Endodermal cell (in vitro differentiated cells): ENCODE data around the gene SYNPR. TPM values are rescaled to one million over a fixed set of nuclear protein-coding genes. Genes with fewer than 3 reads are reported as not detected.

Experiments
- DNase-seq: peaks from one replicate; pipeline ENCODE4 v3.0.0-alpha.2; 2017
- H3K27ac ChIP-seq: 2 replicates; pipeline ENCODE4 v1.5.1; 2013; ENCODE audit warnings: mild to moderate bottlenecking, low read depth, low read length, moderate library complexity
- H3K27me3 ChIP-seq: 2 replicates; pipeline ENCODE4 v1.6.1; 2013; ENCODE audit warnings: mild to moderate bottlenecking, low read length, moderate library complexity; ENCODE audit not compliant: insufficient read depth, control insufficient read depth, poor library complexity, severe bottlenecking
- H3K36me3 ChIP-seq: 2 replicates; pipeline ENCODE4 v1.7.0; 2013; ENCODE audit warnings: mild to moderate bottlenecking, low read length, moderate library complexity; ENCODE audit not compliant: control insufficient read depth, insufficient read depth
- H3K4me1 ChIP-seq: one replicate; pipeline ENCODE4 v1.7.0; 2013; ENCODE audit warnings: low read length; ENCODE audit not compliant: control insufficient read depth, insufficient read depth
- H3K4me3 ChIP-seq: 2 replicates; pipeline ENCODE4 v1.5.1; 2013; ENCODE audit warnings: mild to moderate bottlenecking, low read length, moderate library complexity
- H3K9ac ChIP-seq: 2 replicates; pipeline ENCODE4 v1.6.1; 2013; ENCODE audit warnings: mild to moderate bottlenecking, low read length, moderate library complexity; ENCODE audit not compliant: poor library complexity, severe bottlenecking; ENCODE audit errors: extremely low read depth
- H3K9me3 ChIP-seq: 2 replicates; pipeline ENCODE4 v1.6.1; 2013; ENCODE audit warnings: mild to moderate bottlenecking, low read length, moderate library complexity; ENCODE audit not compliant: control insufficient read depth
- H3K27ac Mint-ChIP-seq: 2 replicates; pipeline ENCODE4 v1.8.0; 2020; ENCODE audit warnings: mixed read lengths
- H3K27me3 Mint-ChIP-seq: 2 replicates; pipeline ENCODE4 v1.8.0; 2021; ENCODE audit warnings: mild to moderate bottlenecking, mixed read lengths; ENCODE audit not compliant: insufficient read depth
- H3K36me3 Mint-ChIP-seq: 2 replicates; pipeline ENCODE4 v1.8.0; 2020; ENCODE audit warnings: low read depth, mixed read lengths
- H3K4me1 Mint-ChIP-seq: 2 replicates; pipeline ENCODE4 v1.8.0; 2020; ENCODE audit warnings: mixed read lengths
- H3K4me3 Mint-ChIP-seq: 2 replicates; pipeline ENCODE4 v1.8.0; 2020; ENCODE audit warnings: mild to moderate bottlenecking, moderate library complexity, mixed read lengths
- H3K9me3 Mint-ChIP-seq: 2 replicates; pipeline ENCODE4 v1.8.0; 2020; ENCODE audit warnings: mild to moderate bottlenecking, mixed read lengths
- WGBS, 2 experiments: methylation state at CpG; one replicate each; pipeline versions ENCODE4 v1.1.5 to v1.1.7; 2013; ENCODE audit warnings: missing lambda C conversion rate in 2 of 2, mixed read lengths in 1 of 2; ENCODE audit not compliant: insufficient coverage in 1 of 2, insufficient read length in 1 of 2; 5-methylcytosine and 5-hydroxymethylcytosine counted together
- total RNA-seq, 2 donors: library from RNA; stranded (reverse); fragmentation: NEBNext Ultra II Directional in 1 of 2; extraction: Animal tissue kit (Norgen Biotek cat#: 25700) in 1 of 2; gene quantifications; 2 replicates in 1 of 2; 3 replicates in 1 of 2; pipeline ENCODE4 v1.2.1, GENCODE V29; 2021
- TF ChIP-seq, protein P1 (sequence below): fragments of 200-600 bp; sonication (generic); conservative IDR thresholded peaks from 2 replicates; pipeline ENCODE4 v1.5.0; 2021; ENCODE audit warnings: antibody characterized with exemption, mild to moderate bottlenecking

SYNPR gene
- total RNA-seq, 2 donors from 2014 or later = not detected

DNA sequence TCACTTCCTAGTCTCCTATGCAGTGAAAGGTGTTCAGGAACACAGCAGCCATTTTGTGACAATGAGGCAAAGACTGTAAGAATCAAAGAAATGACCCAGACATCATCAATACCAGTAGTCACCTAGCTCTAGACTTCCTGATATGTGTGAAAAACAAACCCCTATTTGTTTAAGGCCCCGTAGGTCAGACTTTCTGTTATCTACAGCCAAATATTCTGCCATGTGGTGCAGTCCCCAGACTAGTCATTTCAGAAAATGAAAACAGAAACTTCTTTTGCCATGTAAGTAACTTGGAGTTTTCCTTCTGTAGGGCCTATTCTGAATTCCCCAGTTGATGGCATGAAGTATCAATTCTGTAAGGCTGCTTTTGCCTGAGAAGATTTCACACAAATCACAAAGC is 192.6 kb downstream of the SYNPR start:
- Histone ChIP-seq H3K9me3 (peaks cover 10% of the 10 kb centered on the region), H3K4me1 (peaks cover 9% of the 10 kb centered on the region), H3K36me3 (no peaks in the 10 kb centered on the region), H3K4me3 (no peak overlapping the region), H3K27me3 (peaks cover 77% of the 10 kb centered on the region), H3K9ac (no peak overlapping the region), H3K27ac (no peak overlapping the region)
- DNase-seq = no peak
- Mint-ChIP-seq H3K27ac (no peak overlapping the region), H3K27me3 (peaks cover 47% of the 10 kb centered on the region), H3K36me3 (no peaks in the 10 kb centered on the region), H3K4me3 (no peak overlapping the region), H3K9me3 (peaks cover 9% of the 10 kb centered on the region), H3K4me1 (peaks cover 30% of the 10 kb centered on the region)
- TF ChIP-seq, protein P1, sequence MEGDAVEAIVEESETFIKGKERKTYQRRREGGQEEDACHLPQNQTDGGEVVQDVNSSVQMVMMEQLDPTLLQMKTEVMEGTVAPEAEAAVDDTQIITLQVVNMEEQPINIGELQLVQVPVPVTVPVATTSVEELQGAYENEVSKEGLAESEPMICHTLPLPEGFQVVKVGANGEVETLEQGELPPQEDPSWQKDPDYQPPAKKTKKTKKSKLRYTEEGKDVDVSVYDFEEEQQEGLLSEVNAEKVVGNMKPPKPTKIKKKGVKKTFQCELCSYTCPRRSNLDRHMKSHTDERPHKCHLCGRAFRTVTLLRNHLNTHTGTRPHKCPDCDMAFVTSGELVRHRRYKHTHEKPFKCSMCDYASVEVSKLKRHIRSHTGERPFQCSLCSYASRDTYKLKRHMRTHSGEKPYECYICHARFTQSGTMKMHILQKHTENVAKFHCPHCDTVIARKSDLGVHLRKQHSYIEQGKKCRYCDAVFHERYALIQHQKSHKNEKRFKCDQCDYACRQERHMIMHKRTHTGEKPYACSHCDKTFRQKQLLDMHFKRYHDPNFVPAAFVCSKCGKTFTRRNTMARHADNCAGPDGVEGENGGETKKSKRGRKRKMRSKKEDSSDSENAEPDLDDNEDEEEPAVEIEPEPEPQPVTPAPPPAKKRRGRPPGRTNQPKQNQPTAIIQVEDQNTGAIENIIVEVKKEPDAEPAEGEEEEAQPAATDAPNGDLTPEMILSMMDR = no peak
- WGBS, 2 experiments = 95 to 100% methylated on average over 1 of the region's 1 CpG

DNA sequence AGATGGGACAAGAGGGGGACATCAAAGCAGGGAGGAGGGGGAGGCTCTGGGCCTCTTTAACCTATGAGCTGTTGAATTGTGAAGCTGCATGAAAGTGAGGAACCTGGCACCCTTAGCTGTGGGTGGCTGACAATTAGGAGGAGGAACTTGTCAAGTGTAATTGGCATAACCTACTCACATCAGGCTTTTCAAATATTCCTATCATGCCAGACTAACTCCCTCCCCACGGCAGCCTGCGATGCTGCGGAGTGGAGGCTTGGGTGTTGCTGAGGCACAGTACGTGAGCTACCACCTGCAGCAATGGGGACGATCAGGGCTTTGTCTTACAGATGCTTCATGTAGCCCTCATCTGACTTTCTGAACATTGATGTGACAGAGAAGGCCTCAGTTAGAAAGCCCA is 193.7 kb downstream of the SYNPR start:
- no peaks in the 10 kb centered on the region for H3K36me3 Mint-ChIP-seq
- H3K27me3 ChIP-seq = peaks cover 77% of the 10 kb centered on the region

DNA sequence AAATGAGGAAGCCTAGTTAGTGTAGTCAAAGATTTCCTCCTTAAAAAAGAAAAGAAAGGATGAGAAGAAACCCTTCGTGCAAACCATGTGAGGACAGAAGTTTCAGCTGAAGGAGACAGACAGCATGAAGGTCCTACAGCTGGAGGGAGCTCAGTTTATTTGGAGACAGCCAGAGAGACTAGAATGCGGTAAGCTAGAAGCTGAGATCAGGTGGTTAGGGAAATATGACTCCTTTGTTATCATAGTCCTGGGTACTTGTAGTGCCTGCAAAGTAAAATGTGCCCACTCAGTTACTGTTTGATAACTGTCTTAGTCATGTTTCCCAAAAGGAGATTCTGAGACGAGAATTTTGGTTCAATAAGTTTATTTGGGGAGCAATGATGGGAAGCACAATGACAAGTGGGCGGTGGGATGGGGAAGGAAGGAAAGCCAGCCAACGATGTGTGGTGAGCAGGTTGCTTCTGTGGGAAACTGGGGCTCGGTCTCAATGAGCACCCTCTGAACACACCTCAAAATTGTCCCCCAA is 195.6 kb downstream of the SYNPR start:
- Histone ChIP-seq H3K27me3 (peaks cover 75% of the 10 kb centered on the region), H3K9ac (no peak overlapping the region), H3K4me1 (peaks cover 9% of the 10 kb centered on the region), H3K9me3 (peaks cover 15% of the 10 kb centered on the region), H3K4me3 (no peak overlapping the region), H3K27ac (no peak overlapping the region), H3K36me3 (no peaks in the 10 kb centered on the region)
- H3K27me3 Mint-ChIP-seq = peaks cover 48% of the 10 kb centered on the region
- no peak for DNase-seq
- no peak overlapping the region for H3K4me3 Mint-ChIP-seq
- peaks cover 8% of the 10 kb centered on the region for H3K9me3 Mint-ChIP-seq
- H3K27ac Mint-ChIP-seq = no peak overlapping the region
- no peaks in the 10 kb centered on the region for H3K36me3 Mint-ChIP-seq
- WGBS, 2 experiments = 81 to 92% methylated on average over 2 to 6 of the region's 6 CpGs
- peaks cover 24% of the 10 kb centered on the region for H3K4me1 Mint-ChIP-seq
- TF ChIP-seq, protein P1 = no peak

More for the DNA sequence above, 193.7 kb downstream of the SYNPR start:
- no peak for DNase-seq
- no peaks in the 10 kb centered on the region for H3K9me3 ChIP-seq
- H3K27ac ChIP-seq = no peak overlapping the region
- Mint-ChIP-seq H3K9me3 (peaks cover 3% of the 10 kb centered on the region), H3K27ac (no peak overlapping the region), H3K27me3 (peaks cover 43% of the 10 kb centered on the region), H3K4me3 (no peak overlapping the region), H3K4me1 (peaks cover 30% of the 10 kb centered on the region)
- peaks cover 9% of the 10 kb centered on the region for H3K4me1 ChIP-seq
- TF ChIP-seq, protein P1 = no peak
- H3K36me3 ChIP-seq = no peaks in the 10 kb centered on the region
- H3K4me3 ChIP-seq = no peak overlapping the region
- no peak overlapping the region for H3K9ac ChIP-seq
- WGBS, 2 experiments = 94 to 99% methylated on average over 5 of the region's 5 CpGs
